ENCODE results near the gene WDR37. TPM values are rescaled to one million over a fixed set of nuclear protein-coding genes. Genes with fewer than 3 reads are reported as not detected.
A peak's percentile ranks its signal among the peaks of the same experiment; 100 is the strongest.

Gene WDR37
- total and polyA plus RNA-seq, 9 of the 15 experiments (the other 6 are each of a cell fraction or from before 2014, with no cell fraction given) = 2.3 to 11.6 (median 6.7) TPM

DNA sequence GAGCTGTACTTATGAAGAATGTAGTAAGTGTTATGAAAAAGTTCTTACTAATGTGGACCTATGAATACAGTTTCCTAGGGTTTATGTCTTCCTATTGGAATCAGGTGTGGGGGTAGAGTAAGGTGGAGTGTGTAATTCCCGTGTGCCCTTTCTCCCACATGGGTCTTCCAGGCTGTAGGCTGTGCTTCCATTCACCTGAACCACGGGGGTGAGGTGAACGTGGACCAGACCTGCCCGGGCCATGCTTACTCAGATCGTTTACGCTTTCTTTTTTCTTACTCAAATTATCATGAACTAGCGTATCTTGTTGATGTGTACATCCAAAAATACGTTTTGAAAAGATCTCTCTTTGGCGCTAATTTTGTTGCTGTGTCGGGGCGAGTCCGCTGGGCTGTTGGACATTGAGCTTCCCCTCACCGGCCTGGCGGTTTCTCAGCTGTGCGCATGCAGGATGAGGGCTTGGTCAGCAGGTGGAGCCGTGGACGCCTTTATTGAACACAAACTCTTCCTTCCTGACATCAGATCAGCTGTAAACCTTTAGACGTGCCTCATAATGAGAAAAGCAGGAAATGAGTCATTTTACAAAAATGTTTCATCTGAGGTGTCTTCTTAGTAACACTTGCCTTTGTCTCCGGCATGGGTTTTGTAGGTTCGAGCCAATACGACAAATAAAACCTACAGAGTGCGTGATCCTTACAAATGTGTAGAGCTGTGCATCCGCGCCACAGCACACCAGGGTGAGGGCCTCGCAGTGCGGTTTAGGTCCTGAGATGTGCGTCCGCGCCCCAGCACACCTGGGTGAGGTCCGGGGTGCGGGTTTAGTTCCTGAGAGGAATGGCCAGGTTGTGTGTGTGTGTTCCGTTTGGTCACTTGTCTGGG, 53.8 kb downstream of the WDR37 start (continued):
- TF ChIP-seq PATZ1 (CRISPR knock-in tag; IDR thresholded peaks at IDR 0.05; ENCODE audit: borderline replicate concordance) = no peak
- no peak for TF ChIP-seq ZNF780A (CRISPR knock-in tag; IDR thresholded peaks at IDR 0.05)
- no peak for TF ChIP-seq FOXO4 (CRISPR knock-in tag; IDR thresholded peaks at IDR 0.05)
- TF ChIP-seq RNF2 (IDR thresholded peaks at IDR 0.05) = no peak
- TF ChIP-seq MITF (IDR thresholded peaks at IDR 0.05) = no peak
- no peak for TF ChIP-seq ZNF551 (CRISPR knock-in tag; IDR thresholded peaks at IDR 0.05)
- no peak for TF ChIP-seq SREBF1 (IDR thresholded peaks at IDR 0.05; ENCODE audit: borderline replicate concordance, low read depth, low read length)
- no peak for TF ChIP-seq KLF10 (CRISPR knock-in tag; IDR thresholded peaks at IDR 0.05)
- TF ChIP-seq SIRT6 (IDR thresholded peaks at IDR 0.05; ENCODE audit: low read depth, low read length) = no peak
- TF ChIP-seq HDAC1 (IDR thresholded peaks at IDR 0.05) = no peak
- no peak for TF ChIP-seq ZNF354B (CRISPR knock-in tag; IDR thresholded peaks at IDR 0.05)
- TF ChIP-seq DNMT1 (IDR thresholded peaks at IDR 0.05) = no peak
- no peak for TF ChIP-seq ILK (tag; IDR thresholded peaks at IDR 0.05; ENCODE audit: borderline replicate concordance, low read depth)
- TF ChIP-seq PHF8 (IDR thresholded peaks at IDR 0.05; ENCODE audit: borderline replicate concordance, low read length) = no peak
- peak; percentile 89 for TF ChIP-seq ATF3 (IDR thresholded peaks at IDR 0.05)
- no peak for TF ChIP-seq ATF3 (CRISPR knock-in tag; conservative IDR thresholded peaks at IDR 0.05)
- no peak for TF ChIP-seq NR3C1 (CRISPR knock-in tag; IDR thresholded peaks at IDR 0.05)
- no peak for TF ChIP-seq MTA2 (IDR thresholded peaks at IDR 0.05; ENCODE audit: low read depth)
- no peak for TF ChIP-seq FOS (IDR thresholded peaks at IDR 0.05; ENCODE audit: extremely low read depth, insufficient read length)
- TF ChIP-seq ZNF280B (CRISPR knock-in tag; IDR thresholded peaks at IDR 0.05) = no peak
- TF ChIP-seq HOXB6 (CRISPR knock-in tag; IDR thresholded peaks at IDR 0.05; ENCODE audit: borderline replicate concordance) = no peak
- no peak for TF ChIP-seq RBM14 (IDR thresholded peaks at IDR 0.05; ENCODE audit: borderline replicate concordance, insufficient read depth, low read depth, low read length)

All from K562 (cell line).